ENCODE results near the gene RABGGTA.

RABGGTA gene

GRCh38 chr14:24271134-24271833, at the start of gene RABGGTA:
Gene RABGGTA (minus strand): TSS chr14:24271597. CDS start chr14:24271115, 482 bp downstream.
- DNase-seq (ENCODE audit: low read depth in 2 of 3, low spot score in 1 of 3): peak; percentile 75 to 81 (median 79)

GRCh38 chr14:24317141-24317928, 45.9 kb upstream of the RABGGTA start:
- no peak for DNase-seq (ENCODE audit: low read depth in 2 of 3, low spot score in 1 of 3)

GRCh38 chr14:24316597-24316950, 45.2 kb upstream of the RABGGTA start:
- no peak for DNase-seq (ENCODE audit: low read depth in 2 of 3, low spot score in 1 of 3)

GRCh38 chr14:24315807-24316596, 44.6 kb upstream of the RABGGTA start:
- no peak for DNase-seq (ENCODE audit: low read depth in 2 of 3, low spot score in 1 of 3)

GRCh38 chr14:24315243-24315806, 43.9 kb upstream of the RABGGTA start:
- DNase-seq (ENCODE audit: low read depth in 2 of 3, low spot score in 1 of 3): no peak

GRCh38 chr14:24314377-24315193, 43.2 kb upstream of the RABGGTA start:
- no peak for DNase-seq (ENCODE audit: low read depth in 2 of 3, low spot score in 1 of 3)

GRCh38 chr14:24313913-24314312, 42.5 kb upstream of the RABGGTA start:
- no peak for DNase-seq (ENCODE audit: low read depth in 2 of 3, low spot score in 1 of 3)

GRCh38 chr14:24312736-24313507, 41.5 kb upstream of the RABGGTA start:
- DNase-seq (ENCODE audit: low read depth in 2 of 3, low spot score in 1 of 3): no peak

GRCh38 chr14:24311837-24312615, 40.6 kb upstream of the RABGGTA start:
- DNase-seq (ENCODE audit: low read depth in 2 of 3, low spot score in 1 of 3): no peak

GRCh38 chr14:24310646-24311604, 39.5 kb upstream of the RABGGTA start, which contains the start of gene LTB4R:
Gene LTB4R (plus strand): TSS chr14:24311502. CDS start chr14:24315652, 4,150 bp downstream.
- DNase-seq (ENCODE audit: low read depth in 2 of 3, low spot score in 1 of 3): peak in 2 of 3 donors; percentile 34 to 40

GRCh38 chr14:24310265-24310645, 38.9 kb upstream of the RABGGTA start:
- DNase-seq (ENCODE audit: low read depth in 2 of 3, low spot score in 1 of 3): no peak

- no peak for DNase-seq (ENCODE audit: low read depth in 2 of 3, low spot score in 1 of 3)
Observed at GRCh38 chr14:24309538-24310264, 38.3 kb upstream of the RABGGTA start, which contains the start of gene LTB4R2. Gene LTB4R2 (plus strand): TSS chr14:24310140. CDS start chr14:24310665, 525 bp downstream.

- DNase-seq (ENCODE audit: low read depth in 2 of 3, low spot score in 1 of 3): no peak
Observed at GRCh38 chr14:24308342-24309124, 37.1 kb upstream of the RABGGTA start.

GRCh38 chr14:24307575-24308341, 36.4 kb upstream of the RABGGTA start, which contains the start of gene CIDEB:
Gene CIDEB (minus strand): TSS chr14:24307977. CDS start chr14:24307858, 119 bp downstream.
- DNase-seq (ENCODE audit: low read depth in 2 of 3, low spot score in 1 of 3): peak; percentile 39 to 68 (median 45)

GRCh38 chr14:24307156-24307574, 35.8 kb upstream of the RABGGTA start:
- no peak for DNase-seq (ENCODE audit: low read depth in 2 of 3, low spot score in 1 of 3)

Measured in stimulated activated CD4-positive, alpha-beta T cell treated with anti-CD3 and anti-CD28 coated beads, Interleukin-12 subunit alpha, Interleukin-12 subunit beta, amount 100 ng/mL, for 48 hours (primary cell).